Adipocyte (in vitro differentiated cells): ENCODE measurements around the gene COMMD7.
"Not testable (repeated sequence)": the region's sequence is repeated elsewhere in the genome, so short reads cannot be mapped to it uniquely, and the experiment has no call there.

Source experiments
- DNase-seq: peaks from one replicate; pipeline ENCODE4 v3.0.0-alpha.2; 2015; ENCODE audit warnings: low read depth
- H3K27me3 ChIP-seq: replicated peaks from 2 replicates; pipeline ENCODE4 v1.7.0; 2013; ENCODE audit warnings: mild to moderate bottlenecking, low read length, moderate library complexity; ENCODE audit not compliant: control insufficient read depth, insufficient read depth
- H3K36me3 ChIP-seq: 2 replicates; pipeline ENCODE4 v1.7.0; 2013; ENCODE audit warnings: low read length, mild to moderate bottlenecking, moderate library complexity; ENCODE audit not compliant: control insufficient read depth, insufficient read depth, severe bottlenecking
- H3K4me1 ChIP-seq: 2 replicates; pipeline ENCODE4 v1.7.0; 2013; ENCODE audit warnings: mild to moderate bottlenecking, low read length, moderate library complexity; ENCODE audit not compliant: control insufficient read depth, insufficient read depth
- H3K4me3 ChIP-seq: 2 replicates; pipeline ENCODE4 v1.7.0; 2013; ENCODE audit warnings: mild to moderate bottlenecking, low read length, moderate library complexity
- H3K9ac ChIP-seq: 2 replicates; pipeline ENCODE4 v1.7.0; 2013; ENCODE audit warnings: mild to moderate bottlenecking, low read length, moderate library complexity
- H3K9me3 ChIP-seq: 2 replicates; pipeline ENCODE4 v1.7.0; 2013; ENCODE audit warnings: mild to moderate bottlenecking, low read length, moderate library complexity; ENCODE audit not compliant: control insufficient read depth

COMMD7 gene

DNA sequence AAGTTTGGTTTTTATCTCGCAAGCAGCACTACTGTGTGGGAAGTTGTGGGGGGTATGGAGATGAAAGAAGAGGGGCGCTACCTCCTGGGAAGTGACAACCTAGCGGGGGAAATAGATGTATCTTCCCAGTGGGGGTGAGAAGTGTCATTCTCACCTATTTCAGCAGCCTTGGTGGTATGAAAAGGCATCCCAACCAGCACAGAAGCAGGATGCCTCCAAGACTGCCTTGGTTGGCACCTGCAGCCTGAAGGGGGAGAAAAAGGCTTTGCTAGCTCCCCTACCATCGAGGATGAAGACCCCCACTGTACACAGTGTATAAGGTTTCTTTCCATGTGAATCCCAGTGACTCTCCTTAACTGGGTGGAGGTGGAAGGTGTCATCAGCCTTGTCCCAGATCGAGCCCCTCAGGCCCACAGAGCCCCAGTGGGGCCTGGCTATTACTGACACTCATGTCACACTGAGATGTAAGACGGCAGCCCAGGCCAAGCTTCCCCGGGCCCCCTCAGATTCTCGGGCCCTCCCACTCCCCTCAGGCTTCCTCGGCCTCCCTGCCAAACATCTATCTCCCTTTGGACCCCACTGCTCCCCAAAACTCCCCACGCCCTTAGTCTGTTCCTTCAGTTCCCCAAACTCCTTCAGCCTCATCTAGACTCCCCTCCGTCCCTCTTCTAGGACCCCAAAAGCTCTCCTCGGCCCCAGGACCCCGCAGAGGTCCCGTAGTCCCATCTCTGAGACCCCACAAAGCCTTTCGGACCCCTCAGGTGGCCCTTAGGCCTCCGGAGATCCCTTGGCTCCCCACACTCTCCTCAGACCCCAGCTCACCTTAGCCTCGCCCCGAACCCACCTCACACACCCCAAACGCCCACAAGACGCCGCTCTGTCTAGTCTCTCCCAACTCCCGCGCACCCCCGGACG, 688 bp downstream of the COMMD7 start:
- no peak for DNase-seq
- Histone ChIP-seq H3K9ac (peak overlapping the region; percentile 89), H3K9me3 (no peaks in the 10 kb centered on the region)

DNA sequence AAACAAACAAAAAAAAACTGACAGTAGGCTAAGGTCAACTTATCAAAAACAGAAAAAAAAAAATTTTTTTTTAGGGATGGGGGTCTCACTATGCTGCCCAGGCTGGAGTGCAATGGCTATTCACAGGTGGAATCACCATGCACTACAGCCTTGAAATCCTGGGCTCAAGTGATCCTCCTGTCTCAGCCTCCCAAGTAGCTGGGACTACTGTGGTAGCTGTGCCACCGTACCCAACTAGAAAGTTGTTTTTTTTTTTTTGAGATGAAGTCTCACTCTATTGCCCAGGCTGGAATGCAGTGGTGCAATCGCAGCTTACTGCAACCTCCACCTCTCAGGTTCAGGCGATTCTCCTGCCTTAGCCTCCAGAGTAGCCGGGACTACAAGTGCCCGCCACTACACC, 2.1 kb downstream of the COMMD7 start:
- no peaks in the 10 kb centered on the region for H3K36me3 ChIP-seq
- H3K4me3 ChIP-seq = no peak overlapping the region
- H3K4me1 ChIP-seq = peaks cover 15% of the 10 kb centered on the region
- no peaks in the 10 kb centered on the region for H3K9me3 ChIP-seq
- no peak overlapping the region for H3K9ac ChIP-seq
- no peak for DNase-seq
- no peaks in the 10 kb centered on the region for H3K27me3 ChIP-seq

More for the DNA sequence above, 688 bp downstream of the COMMD7 start:
- H3K27me3 ChIP-seq = no peaks in the 10 kb centered on the region
- peak overlapping the region; percentile 90 for H3K4me3 ChIP-seq
- H3K36me3 ChIP-seq = no peaks in the 10 kb centered on the region
- peaks cover 16% of the 10 kb centered on the region for H3K4me1 ChIP-seq

DNA sequence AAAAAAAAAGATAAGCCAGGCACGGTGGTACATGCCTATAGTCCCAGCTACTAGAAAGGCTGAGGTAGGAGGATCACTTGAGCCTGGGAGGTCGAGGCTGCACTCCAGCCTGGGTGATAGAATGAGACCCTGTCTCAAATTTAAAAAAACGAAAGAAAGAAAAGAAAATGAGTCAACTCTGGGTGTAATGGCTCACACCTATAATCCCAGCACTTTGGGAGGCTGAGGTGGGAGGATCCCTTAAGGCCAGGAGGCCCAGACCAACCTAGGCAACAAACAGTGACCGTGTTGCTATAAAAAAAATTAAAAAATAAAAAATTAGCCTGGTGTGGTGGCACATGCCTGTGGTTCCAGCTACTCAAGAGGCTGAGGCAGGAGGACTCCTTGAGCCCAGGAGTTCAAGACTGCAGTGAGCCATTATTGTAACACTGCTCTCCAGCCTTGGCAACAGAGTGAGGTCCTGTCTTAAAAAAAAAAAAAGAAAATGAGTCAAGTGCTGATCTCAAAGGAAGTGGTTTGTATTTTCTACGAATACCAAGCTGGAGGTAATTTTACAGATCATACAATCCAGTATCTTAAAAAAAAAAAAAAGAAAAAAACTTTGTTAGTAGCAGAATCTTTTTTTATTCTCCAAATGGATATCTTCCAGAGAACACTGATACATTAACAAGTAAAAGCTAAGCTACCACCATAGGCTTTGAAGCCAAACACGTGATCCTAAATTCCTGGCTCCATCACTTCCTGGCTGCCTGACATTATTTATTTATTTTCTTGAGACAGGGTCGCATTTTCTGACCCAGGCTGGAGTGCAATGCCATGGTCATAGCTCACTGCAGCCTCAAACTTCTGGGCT, 5.7 kb downstream of the COMMD7 start:
- H3K27me3 ChIP-seq = no peaks in the 10 kb centered on the region
- peaks cover 6% of the 10 kb centered on the region for H3K4me1 ChIP-seq
- H3K36me3 ChIP-seq = no peaks in the 10 kb centered on the region
- peak; percentile 31 for DNase-seq
- H3K4me3 ChIP-seq = no peak overlapping the region
- H3K9me3 ChIP-seq = no peaks in the 10 kb centered on the region
- no peak overlapping the region for H3K9ac ChIP-seq

GRCh38 chr20:32731882-32732266, 11.4 kb downstream of the COMMD7 start:
- Histone ChIP-seq H3K27me3 (no peaks in the 10 kb centered on the region), H3K4me1 (peaks cover 27% of the 10 kb centered on the region), H3K36me3 (peaks cover 1% of the 10 kb centered on the region), H3K9me3 (no peaks in the 10 kb centered on the region), H3K4me3 (no peak overlapping the region), H3K9ac (no peak overlapping the region)
- peak; percentile 15 for DNase-seq

DNA sequence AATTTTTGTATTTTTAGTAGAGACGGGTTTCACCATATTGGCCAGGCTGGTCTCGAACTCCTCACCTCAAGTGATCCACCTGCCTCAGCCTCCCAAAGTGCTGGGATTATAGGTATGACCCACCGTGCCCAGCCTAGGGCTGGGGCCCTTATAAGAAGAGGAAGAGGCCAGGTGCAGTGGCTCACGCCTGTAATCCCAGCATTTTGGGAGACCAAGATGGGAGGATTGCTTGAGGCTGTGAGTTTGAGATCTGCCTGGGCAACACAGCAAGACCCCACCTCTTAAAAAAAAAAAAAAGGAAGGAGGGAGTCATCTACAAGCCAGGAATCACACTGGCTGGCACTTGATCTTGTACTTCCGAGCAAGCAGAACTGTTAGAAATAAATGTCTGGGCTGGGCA, 13.9 kb downstream of the COMMD7 start:
- H3K9ac ChIP-seq, H3K36me3 ChIP-seq, H3K9me3 ChIP-seq, H3K27me3 ChIP-seq, H3K4me3 ChIP-seq, DNase-seq: not testable (repeated sequence)
- peaks cover 27% of the 10 kb centered on the region for H3K4me1 ChIP-seq

DNA sequence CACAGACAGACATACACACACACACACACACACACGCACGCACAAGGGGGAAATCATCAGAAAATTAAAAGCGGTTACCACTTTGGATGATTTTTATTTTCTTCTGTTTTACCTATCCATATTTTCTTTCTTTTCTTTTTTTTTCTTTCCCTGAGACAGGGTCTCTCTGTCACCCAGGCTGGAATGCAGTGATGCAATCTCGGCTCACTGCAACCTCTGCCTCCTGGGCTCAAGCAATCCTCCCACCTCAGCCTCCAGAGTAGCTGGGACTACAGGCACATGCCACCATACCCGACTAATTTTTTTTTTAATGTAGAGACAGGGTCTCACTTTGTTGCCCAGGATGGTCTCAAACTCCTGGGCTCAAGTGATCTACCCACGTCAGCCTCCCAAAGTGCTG, 14.8 kb downstream of the COMMD7 start:
- not testable (repeated sequence) for H3K9ac ChIP-seq, H3K9me3 ChIP-seq, H3K36me3 ChIP-seq, H3K27me3 ChIP-seq, H3K4me3 ChIP-seq, DNase-seq
- peaks cover 27% of the 10 kb centered on the region for H3K4me1 ChIP-seq

DNA sequence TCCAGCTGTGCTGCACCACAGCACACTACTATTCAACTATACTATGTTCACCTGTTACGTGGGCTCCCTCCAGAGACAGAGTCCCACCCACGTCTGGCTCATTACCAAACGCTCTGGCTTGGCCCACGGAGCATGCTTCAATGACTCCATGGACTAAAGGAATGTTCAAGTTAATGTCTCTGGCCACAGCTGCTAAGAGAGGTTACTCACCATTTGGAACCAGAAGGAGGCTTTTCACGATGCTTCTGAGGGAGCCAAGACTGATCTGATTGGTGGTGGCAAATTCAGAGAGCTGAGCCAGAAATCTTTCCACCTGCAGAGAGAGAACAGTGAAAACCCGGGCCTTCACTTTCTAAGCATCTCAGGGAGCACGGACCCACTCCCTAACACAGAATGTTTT, 15.6 kb downstream of the COMMD7 start:
- H3K27me3 ChIP-seq = no peaks in the 10 kb centered on the region
- peaks cover 8% of the 10 kb centered on the region for H3K36me3 ChIP-seq
- no peaks in the 10 kb centered on the region for H3K9me3 ChIP-seq
- H3K4me1 ChIP-seq = peaks cover 27% of the 10 kb centered on the region
- H3K4me3 ChIP-seq = no peak overlapping the region
- no peak overlapping the region for H3K9ac ChIP-seq
- peak; percentile 69 for DNase-seq

- no peaks in the 10 kb centered on the region for H3K36me3 ChIP-seq
- no peaks in the 10 kb centered on the region for H3K4me1 ChIP-seq
- no peak overlapping the region for H3K9ac ChIP-seq
- no peak for DNase-seq
- H3K4me3 ChIP-seq = no peak overlapping the region
- H3K27me3 ChIP-seq = no peaks in the 10 kb centered on the region
- no peaks in the 10 kb centered on the region for H3K9me3 ChIP-seq
These were observed 24.4 kb downstream of the COMMD7 start for GRCh38 chr20:32718749-32719348.

- H3K27me3 ChIP-seq = no peaks in the 10 kb centered on the region
- H3K9me3 ChIP-seq = no peaks in the 10 kb centered on the region
- H3K4me1 ChIP-seq = peaks cover 17% of the 10 kb centered on the region
- no peak overlapping the region for H3K4me3 ChIP-seq
- DNase-seq = no peak
- H3K36me3 ChIP-seq = no peaks in the 10 kb centered on the region
- H3K9ac ChIP-seq = no peak overlapping the region
These were observed 31.9 kb downstream of the COMMD7 start for GRCh38 chr20:32711346-32711745.

DNA sequence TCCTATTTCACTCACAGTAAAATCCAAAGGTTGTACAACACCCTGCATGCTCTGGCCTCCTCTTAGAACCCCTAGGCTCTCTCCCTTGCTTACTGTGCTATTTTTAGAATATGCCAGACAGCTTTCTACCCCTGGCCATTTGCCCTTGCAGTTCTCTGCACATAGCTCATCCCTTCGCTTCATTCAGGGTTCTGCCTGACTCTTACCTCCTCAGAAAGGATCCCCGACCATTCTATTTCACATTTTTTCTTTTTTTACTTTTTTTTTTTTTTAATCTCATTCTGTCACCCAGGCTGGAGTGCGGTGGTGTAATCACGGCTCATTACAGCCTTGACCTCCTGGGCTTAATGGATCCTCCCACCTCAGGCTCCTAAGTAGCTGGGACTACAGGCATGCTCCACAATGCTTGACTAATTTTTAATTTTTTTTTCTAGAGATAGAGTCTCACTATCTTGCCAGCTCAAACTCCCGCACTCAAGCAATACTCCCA, 33.6 kb downstream of the COMMD7 start:
- H3K9me3 ChIP-seq = no peaks in the 10 kb centered on the region
- no peak overlapping the region for H3K9ac ChIP-seq
- no peaks in the 10 kb centered on the region for H3K36me3 ChIP-seq
- H3K4me3 ChIP-seq = no peak overlapping the region
- H3K4me1 ChIP-seq = peaks cover 17% of the 10 kb centered on the region
- H3K27me3 ChIP-seq = no peaks in the 10 kb centered on the region
- peak; percentile 6 for DNase-seq
